GM12892 (cell line): Measurements from ENCODE around the gene EFCAB12.

Experiments used
- DNase-seq: peaks from one replicate; pipeline ENCODE4 v3.0.0; 2011; ENCODE audit not compliant: insufficient read length
- FAIRE-seq: peaks from 2 replicates; lab custom pipeline; 2011; peaks lifted over from hg19 to GRCh38; lab: Jason Lieb, UNC
- POLR2A ChIP-seq: IDR thresholded peaks from 2 replicates; pipeline ENCODE4 v1.6.1; 2011; ENCODE audit warnings: low read depth, low read length, control low read depth
- POLR2AphosphoS5 ChIP-seq: IDR thresholded peaks from 2 replicates; pipeline ENCODE4 v1.6.1; 2011; ENCODE audit warnings: low read depth, low read length, control low read depth
- TAF1 ChIP-seq: IDR thresholded peaks from 2 replicates; pipeline ENCODE4 v1.6.1; 2011; ENCODE audit warnings: low read depth, mild to moderate bottlenecking, control low read depth, low read length, borderline replicate concordance

EFCAB12 gene

GRCh38 chr3:129428007-129428375, 445 bp downstream of the EFCAB12 start:
- TF ChIP-seq POLR2AphosphoS5 = no peak
- TF ChIP-seq POLR2A = no peak
- no peak for TF ChIP-seq TAF1
- FAIRE-seq (no peak), DNase-seq (no peak)

GRCh38 chr3:129425619-129426018, 2.8 kb downstream of the EFCAB12 start:
- DNase-seq (no peak), FAIRE-seq (no peak)
- TF ChIP-seq POLR2AphosphoS5 = no peak
- TF ChIP-seq POLR2A = no peak
- no peak for TF ChIP-seq TAF1

- DNase-seq = no peak
- no peak for FAIRE-seq
- TF ChIP-seq TAF1 (no peak), POLR2AphosphoS5 (no peak), POLR2A (no peak)
Observed at GRCh38 chr3:129425213-129425612, 3.2 kb downstream of the EFCAB12 start.

- DNase-seq (no peak), FAIRE-seq (peak; percentile 92)
- TF ChIP-seq POLR2A = no peak
- no peak for TF ChIP-seq TAF1
- no peak; the same call in 1 of the 2 replicates for TF ChIP-seq POLR2AphosphoS5
Observed at GRCh38 chr3:129424185-129424841, 4.1 kb downstream of the EFCAB12 start.

DNA sequence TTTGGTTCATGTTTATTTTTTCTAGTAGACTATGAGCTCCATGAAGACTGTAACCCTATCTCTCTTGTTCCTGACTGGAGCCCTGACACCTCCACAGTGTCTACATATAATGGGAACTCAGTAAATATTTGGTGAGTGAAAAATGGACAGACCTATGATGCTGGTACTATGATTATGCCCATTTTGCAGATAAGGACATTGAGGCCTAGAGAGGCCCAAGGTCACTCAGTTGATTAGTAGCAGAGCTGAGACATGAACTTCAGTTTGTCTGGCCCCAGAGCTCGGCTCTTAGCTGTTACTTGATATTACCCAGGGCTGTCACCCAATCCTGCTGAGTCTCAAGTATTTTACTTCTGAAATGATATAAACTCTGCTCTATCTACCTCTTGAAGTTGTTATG, 5.5 kb downstream of the EFCAB12 start:
- no peak for DNase-seq
- TF ChIP-seq TAF1 (no peak), POLR2AphosphoS5 (no peak), POLR2A (no peak)
- FAIRE-seq = no peak

GRCh38 chr3:129421988-129422745, 6.3 kb downstream of the EFCAB12 start:
- no peak for DNase-seq
- FAIRE-seq = no peak

GRCh38 chr3:129421236-129421883, 7.1 kb downstream of the EFCAB12 start:
- TF ChIP-seq TAF1 (no peak), POLR2AphosphoS5 (no peak), POLR2A (no peak)
- FAIRE-seq = no peak

More at GRCh38 chr3:129421988-129422745, 6.3 kb downstream of the EFCAB12 start:
- no peak for TF ChIP-seq TAF1
- TF ChIP-seq POLR2AphosphoS5 = no peak
- TF ChIP-seq POLR2A = no peak

DNA sequence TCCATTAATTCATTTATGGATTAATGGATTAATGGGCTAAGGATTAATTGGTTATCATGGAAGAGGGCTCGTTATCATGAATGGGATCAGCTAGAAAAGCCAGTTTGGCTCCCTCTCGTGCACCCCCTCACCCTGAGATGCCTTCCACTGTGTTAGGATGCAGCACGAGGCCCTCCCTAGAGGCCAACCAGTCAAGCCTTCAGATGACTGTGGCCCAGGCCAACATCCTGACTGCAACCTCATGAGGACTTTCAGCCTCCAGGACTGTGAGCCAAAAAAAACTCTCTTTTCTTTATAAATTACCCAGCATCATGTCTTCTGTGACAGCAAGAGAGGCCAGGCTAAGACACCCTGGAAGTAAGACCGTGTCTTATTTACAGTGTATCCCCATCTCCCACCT, 9.0 kb downstream of the EFCAB12 start:
- no peak for TF ChIP-seq POLR2AphosphoS5
- TF ChIP-seq POLR2A = no peak
- no peak for TF ChIP-seq TAF1
- no peak for FAIRE-seq
- no peak for DNase-seq

More at GRCh38 chr3:129421236-129421883, 7.1 kb downstream of the EFCAB12 start:
- DNase-seq = no peak

DNA sequence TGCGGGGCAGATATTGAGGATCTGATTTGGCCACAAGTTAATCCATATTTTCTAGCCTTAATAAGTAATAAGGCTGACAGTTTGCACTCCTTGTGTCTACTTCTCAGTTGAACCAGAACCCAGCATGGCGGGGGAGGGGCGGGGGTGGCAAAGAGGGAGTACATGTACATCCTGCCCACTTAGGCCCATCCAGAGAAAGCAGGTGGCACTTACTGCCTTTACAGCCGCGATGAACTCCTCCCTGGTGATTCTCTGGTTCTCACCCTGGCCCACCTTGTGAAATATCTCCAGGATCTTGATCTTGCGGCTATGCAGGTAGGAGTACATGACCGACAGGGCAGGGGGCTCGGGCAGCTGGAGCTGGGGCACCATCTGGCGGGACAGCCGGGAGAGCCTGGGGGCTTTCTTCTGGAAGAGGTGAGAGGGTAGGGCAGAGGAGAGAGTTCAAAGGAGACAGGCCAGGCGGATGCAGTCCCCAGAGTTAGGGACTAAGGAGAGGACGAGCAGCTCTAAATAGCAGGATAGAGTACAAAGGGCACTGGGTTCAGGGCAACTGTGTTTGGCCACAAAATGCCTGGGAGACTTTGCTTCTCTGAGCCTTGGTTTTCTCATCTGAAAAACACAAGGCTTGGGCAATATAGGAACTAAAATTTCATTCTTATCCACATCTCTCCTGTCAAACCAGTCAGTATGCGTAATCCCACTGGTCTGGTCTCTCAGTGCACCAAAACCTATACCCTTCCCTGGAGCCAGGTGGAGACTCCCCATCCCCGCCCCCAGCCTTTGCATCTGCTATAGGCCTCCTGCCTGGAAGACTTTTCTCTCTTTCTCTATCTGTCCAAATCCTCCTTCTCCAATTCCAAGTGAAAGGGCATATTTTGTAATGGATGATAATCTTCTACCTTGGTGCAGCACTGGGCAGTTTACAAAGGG, 10.1 kb downstream of the EFCAB12 start:
- no peak for TF ChIP-seq POLR2A
- no peak for TF ChIP-seq POLR2AphosphoS5
- TF ChIP-seq TAF1 = no peak
- DNase-seq (no peak), FAIRE-seq (no peak)

GRCh38 chr3:129417326-129417725, 11.1 kb downstream of the EFCAB12 start:
- FAIRE-seq (no peak), DNase-seq (no peak)
- TF ChIP-seq POLR2A (no peak), TAF1 (no peak), POLR2AphosphoS5 (no peak)

DNA sequence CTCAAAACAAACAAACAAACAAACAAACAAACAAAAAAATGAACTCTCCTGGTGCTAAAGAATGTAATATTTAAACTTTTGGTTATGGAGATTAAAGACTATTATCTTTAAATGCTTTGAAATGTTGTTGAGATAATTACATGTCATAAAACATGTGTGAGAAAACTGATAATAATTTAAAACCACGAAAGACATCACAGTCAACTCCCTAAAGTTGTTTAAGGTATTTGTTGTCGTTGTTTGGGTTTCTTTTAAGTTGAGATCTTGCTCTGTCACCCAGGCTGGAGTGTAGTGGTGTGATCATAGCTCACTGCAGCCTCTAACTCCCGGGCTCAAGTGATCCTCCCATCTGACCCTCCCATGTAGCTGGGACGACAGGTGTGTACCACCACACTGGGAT, 12.0 kb downstream of the EFCAB12 start:
- FAIRE-seq = no peak
- no peak for DNase-seq

More for the DNA sequence above, 12.0 kb downstream of the EFCAB12 start:
- TF ChIP-seq POLR2A (no peak), POLR2AphosphoS5 (no peak), TAF1 (no peak)
